ENCODE results near the gene CD55. TPM values are rescaled to one million over a fixed set of nuclear protein-coding genes. Genes with fewer than 3 reads are reported as not detected.

CD55 gene
- total RNA-seq, 1 experiment from 2014 or later: 17.3 TPM

- Histone ChIP-seq H3K27me3 (ENCODE audit: insufficient read depth, low read length) (no peaks in the 10 kb centered on the region), H3K18ac (ENCODE audit: insufficient read length, low read depth, low read length) (no peak overlapping the region), H4K8ac (replicated peaks; ENCODE audit: insufficient read length, low read depth, low read length) (no peak overlapping the region), H3K14ac (ENCODE audit: insufficient read depth, low read length) (no peak overlapping the region), H3K56ac (ENCODE audit: insufficient read length, low read depth, low read length) (no peak overlapping the region), H3K79me2 (ENCODE audit: insufficient read depth, low read length) (no peaks in the 10 kb centered on the region), H2BK12ac (ENCODE audit: insufficient read length, low read depth, low read length) (no peak overlapping the region), H2BK15ac (ENCODE audit: low read depth, low read length) (no peak overlapping the region), H4K91ac (ENCODE audit: insufficient read length, low read depth, low read length) (no peak overlapping the region), H3K27ac (ENCODE audit: insufficient read length, low read depth, low read length) (no peak overlapping the region), H3T11ph (ENCODE audit: low read length) (no peak overlapping the region), H2BK120ac (ENCODE audit: low read depth, low read length, poor library complexity, severe bottlenecking) (no peak overlapping the region), H3K9me3 (ENCODE audit: control insufficient read depth, low read depth, low read length) (no peaks in the 10 kb centered on the region), H2BK5ac (ENCODE audit: insufficient read length, low read length) (no peak overlapping the region), H3K79me1 (ENCODE audit: insufficient read depth, low read depth, low read length, poor library complexity, severe bottlenecking) (no peaks in the 10 kb centered on the region), H2AFZ (ENCODE audit: low read length) (no peak overlapping the region), H4K20me1 (ENCODE audit: control insufficient read depth, insufficient read depth, insufficient read length) (no peaks in the 10 kb centered on the region), H2AK5ac (ENCODE audit: insufficient read length, low read length) (no peak overlapping the region), H2BK20ac (ENCODE audit: low read depth, low read length, poor library complexity, severe bottlenecking) (no peak overlapping the region), H3K4ac (ENCODE audit: low read depth, low read length) (no peak overlapping the region), H3K4me2 (ENCODE audit: insufficient read depth, insufficient read length, low read length) (no peak overlapping the region), H4K5ac (ENCODE audit: insufficient read length, low read depth, low read length) (no peak overlapping the region), H3K23ac (ENCODE audit: insufficient read length, low read depth, low read length) (no peak overlapping the region), H3K9ac (ENCODE audit: extremely low read depth, insufficient read length, low read length) (no peak overlapping the region), H3K23me2 (ENCODE audit: insufficient read length, low read depth, low read length, poor library complexity, severe bottlenecking) (no peaks in the 10 kb centered on the region), H3K4me1 (ENCODE audit: insufficient read depth, low read length) (no peaks in the 10 kb centered on the region)
- Mint-ChIP-seq H3K4me3 (no peak overlapping the region), H3K9me3 (no peaks in the 10 kb centered on the region), H3K27ac (no peak overlapping the region), H3K4me1 (no peaks in the 10 kb centered on the region), H3K36me3 (ENCODE audit: insufficient read depth in 1 of 3, low read depth in 3 of 3) (peaks cover 6 to 55% (median 45%) of the 10 kb centered on the region in 3 experiments; a peak in 6 of 7 replicates), H3K27me3 (ENCODE audit: low read depth) (no peaks in the 10 kb centered on the region)
- no CpG with 5 or more reads among the region's 3 CpGs for WGBS (ENCODE audit: extremely low coverage, insufficient read length, low lambda C conversion rate)
- TF ChIP-seq CTCF (conservative IDR thresholded peaks at IDR 0.05): no peak
- DNase-seq: no peak
These were observed 7.5 kb downstream of the CD55 start for GRCh38 chr1:207328908-207329440.
